HepG2 (cell line): ENCODE data around the gene ELOVL6. TPM values are rescaled to one million over a fixed set of nuclear protein-coding genes. Genes with fewer than 3 reads are reported as not detected.

Source experiments
- CENPX ChIP-seq: sonication (generic); formaldehyde crosslinking; IDR thresholded peaks from 2 replicates; pipeline ENCODE4 v1.9.0; 2021; ENCODE audit warnings: mild to moderate bottlenecking, missing genetic modification reagents, moderate library complexity
- HOXA3 ChIP-seq: sonication (generic); formaldehyde crosslinking; IDR thresholded peaks from 2 replicates; pipeline ENCODE4 v1.5.0; 2020; ENCODE audit warnings: missing genetic modification reagents
- KAT7 ChIP-seq: IDR thresholded peaks from 2 replicates; pipeline ENCODE4 v1.6.1; 2018; ENCODE audit warnings: borderline replicate concordance, missing compliant biosample characterization
- KDM1A ChIP-seq: IDR thresholded peaks from 2 replicates; pipeline ENCODE4 v1.6.1; 2016; ENCODE audit warnings: missing compliant biosample characterization
- KMT2A ChIP-seq: sonication (generic); formaldehyde crosslinking; IDR thresholded peaks from 2 replicates; pipeline ENCODE4 v1.4.0; 2020; ENCODE audit warnings: missing genetic modification reagents
- NR3C1 ChIP-seq: sonication (generic); formaldehyde crosslinking; IDR thresholded peaks from 2 replicates; pipeline ENCODE4 v1.4.0; 2020; ENCODE audit warnings: missing genetic modification reagents
- PITX1 ChIP-seq: sonication (generic); formaldehyde crosslinking; IDR thresholded peaks from 2 replicates; pipeline ENCODE4 v1.5.1; 2020; ENCODE audit warnings: mild to moderate bottlenecking, missing genetic modification reagents
- RAD21 ChIP-seq: fragments of 450-650 bp; formaldehyde crosslinking; IDR thresholded peaks from 2 replicates; pipeline ENCODE4 v1.5.0; 2020; ENCODE audit warnings: mild to moderate bottlenecking
- SMARCC2 ChIP-seq: fragments of 450-650 bp; IDR thresholded peaks from 2 replicates; pipeline ENCODE4 v1.6.1; 2017; ENCODE audit warnings: antibody characterized with exemption, mild to moderate bottlenecking
- SP140L ChIP-seq: sonication (generic); formaldehyde crosslinking; IDR thresholded peaks from 2 replicates; pipeline ENCODE4 v1.4.0; 2020; ENCODE audit warnings: missing genetic modification reagents, borderline replicate concordance
- SRSF9 ChIP-seq: fragments of 200-400 bp; formaldehyde crosslinking; IDR thresholded peaks from 2 replicates; pipeline ENCODE4 v1.6.1; 2018; ENCODE audit warnings: borderline replicate concordance, mild to moderate bottlenecking, low read depth, low read length; ENCODE audit not compliant: insufficient read depth, poor library complexity, severe bottlenecking
- YY1 ChIP-seq: IDR thresholded peaks from 2 replicates; pipeline ENCODE4 v1.6.1; 2011; ENCODE audit warnings: low read length, low read depth, moderate library complexity, mild to moderate bottlenecking; ENCODE audit not compliant: insufficient read depth, insufficient replicate concordance
- ZNF329 ChIP-seq: sonication (generic); formaldehyde crosslinking; IDR thresholded peaks from 2 replicates; pipeline ENCODE4 v1.9.0; 2021; ENCODE audit warnings: low read depth, mild to moderate bottlenecking, missing genetic modification reagents
- ZNF577 ChIP-seq: sonication (generic); formaldehyde crosslinking; IDR thresholded peaks from 2 replicates; pipeline ENCODE4 v1.4.0; 2020; ENCODE audit warnings: mild to moderate bottlenecking, low read depth, missing genetic modification reagents, borderline replicate concordance
- ZNF644 ChIP-seq: IDR thresholded peaks from 2 replicates; pipeline ENCODE4 v1.6.1; 2016; ENCODE audit warnings: low read depth
- ZNF816 ChIP-seq: sonication (generic); formaldehyde crosslinking; IDR thresholded peaks from 2 replicates; pipeline ENCODE4 v1.8.0; 2022; ENCODE audit warnings: missing genetic modification reagents, mild to moderate bottlenecking, borderline replicate concordance
- polyA plus RNA-seq, 8 experiments: library from polyadenylated mRNA; depleted of rRNA in 3 of 8; stranded (reverse) in 7 of 8; unstranded in 1 of 8; fragments of >200 nt; fragmentation: Illumina TruSeq in 4 of 8; extraction: Trizol in 4 of 8; gene quantifications; 2 replicates each; pipeline versions ENCODE4 v1.2.1 to v1.2.3, GENCODE V29; 2011 to 2016; ENCODE audit warnings: low read depth in 4 of 8, missing spikeins in 1 of 8, mixed read lengths in 1 of 8; ENCODE audit not compliant: insufficient read depth in 1 of 8
- total RNA-seq, 5 experiments: library from RNA; depleted of rRNA; stranded (reverse); fragments of >200 nt; fragmentation: Illumina TruSeq; extraction: Trizol; gene quantifications; 2 replicates each; pipeline ENCODE4 v1.2.3, GENCODE V29; 2016; ENCODE audit warnings: low read depth in 1 of 5
- TF ChIP-seq, protein P1 (sequence below): IDR thresholded peaks from 2 replicates; pipeline ENCODE4 v1.6.1; 2016; ENCODE audit warnings: missing compliant biosample characterization, missing genetic modification reagents, borderline replicate concordance
- TF ChIP-seq, protein P2 (sequence below): sonication (generic); formaldehyde crosslinking; IDR thresholded peaks from 2 replicates; pipeline ENCODE4 v1.4.0; 2020; ENCODE audit warnings: mild to moderate bottlenecking, missing genetic modification reagents
- TF ChIP-seq, protein P3 (sequence below): sonication (generic); formaldehyde crosslinking; conservative IDR thresholded peaks from 2 replicates; pipeline ENCODE4 v1.8.1; 2023; ENCODE audit warnings: missing genetic modification reagents
- TF ChIP-seq, protein P4 (sequence below): sonication (generic); formaldehyde crosslinking; IDR thresholded peaks from 2 replicates; pipeline ENCODE4 v1.5.1; 2020; ENCODE audit warnings: mild to moderate bottlenecking, missing genetic modification reagents, moderate library complexity

ELOVL6 gene
- total and polyA plus RNA-seq, 2 of the 13 experiments (the other 11 are each of a cell fraction or from before 2014, with no cell fraction given), result 14.1 to 23.2 TPM

DNA sequence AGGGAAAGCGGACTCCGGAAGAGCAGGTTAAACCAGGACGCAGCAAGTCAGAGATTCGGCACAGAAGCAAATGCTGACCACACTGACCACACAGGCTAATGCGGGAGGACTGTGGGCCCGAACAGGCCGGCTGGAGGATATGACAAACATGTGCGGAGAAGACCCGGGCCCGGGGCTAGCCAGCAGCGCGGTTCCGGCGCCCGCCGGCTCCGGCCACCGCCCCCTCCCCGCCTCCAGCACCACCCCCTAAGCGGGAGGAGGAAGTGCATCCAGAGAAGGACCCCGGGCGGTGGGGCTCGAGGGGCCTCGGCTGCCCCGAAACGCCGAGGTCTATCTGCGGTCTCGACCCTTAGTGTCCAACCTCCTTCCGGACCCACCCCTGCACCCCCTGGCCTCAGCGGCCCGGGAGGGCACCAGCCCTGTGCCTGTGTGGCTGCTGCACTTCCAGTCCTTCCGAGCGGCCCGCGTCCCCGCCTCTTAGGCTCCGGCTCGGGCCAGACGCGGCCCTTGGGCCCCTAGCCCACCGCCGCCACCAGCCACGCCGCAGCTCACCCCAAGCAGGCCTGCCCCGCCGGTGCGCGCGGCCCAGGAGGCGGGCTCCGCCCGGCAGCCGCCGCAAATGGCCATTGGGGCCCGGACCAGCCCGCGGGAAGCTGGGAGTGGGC, 2.1 kb downstream of the ELOVL6 start (continued):
- TF ChIP-seq, protein P1, sequence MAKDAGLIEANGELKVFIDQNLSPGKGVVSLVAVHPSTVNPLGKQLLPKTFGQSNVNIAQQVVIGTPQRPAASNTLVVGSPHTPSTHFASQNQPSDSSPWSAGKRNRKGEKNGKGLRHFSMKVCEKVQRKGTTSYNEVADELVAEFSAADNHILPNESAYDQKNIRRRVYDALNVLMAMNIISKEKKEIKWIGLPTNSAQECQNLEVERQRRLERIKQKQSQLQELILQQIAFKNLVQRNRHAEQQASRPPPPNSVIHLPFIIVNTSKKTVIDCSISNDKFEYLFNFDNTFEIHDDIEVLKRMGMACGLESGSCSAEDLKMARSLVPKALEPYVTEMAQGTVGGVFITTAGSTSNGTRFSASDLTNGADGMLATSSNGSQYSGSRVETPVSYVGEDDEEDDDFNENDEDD (CRISPR knock-in tag), result no peak; the same call in 1 of the 2 replicates
- TF ChIP-seq ZNF644 (no peak), ZNF329 (CRISPR knock-in tag) (0 out of 2 replicates have a peak, but pooled peaks have one; percentile 11), RAD21 (CRISPR knock-in tag) (no peak), NR3C1 (CRISPR knock-in tag) (no peak), SRSF9 (no peak), KAT7 (no peak), HOXA3 (CRISPR knock-in tag) (0 out of 2 replicates have a peak, but pooled peaks have one; percentile 4), CENPX (CRISPR knock-in tag) (no peak), ZNF816 (no peak), KMT2A (no peak), PITX1 (no peak), YY1 (peak; percentile 59), KDM1A (no peak), SP140L (CRISPR knock-in tag) (no peak), SMARCC2 (no peak), ZNF577 (CRISPR knock-in tag) (no peak)
- TF ChIP-seq, protein P2, sequence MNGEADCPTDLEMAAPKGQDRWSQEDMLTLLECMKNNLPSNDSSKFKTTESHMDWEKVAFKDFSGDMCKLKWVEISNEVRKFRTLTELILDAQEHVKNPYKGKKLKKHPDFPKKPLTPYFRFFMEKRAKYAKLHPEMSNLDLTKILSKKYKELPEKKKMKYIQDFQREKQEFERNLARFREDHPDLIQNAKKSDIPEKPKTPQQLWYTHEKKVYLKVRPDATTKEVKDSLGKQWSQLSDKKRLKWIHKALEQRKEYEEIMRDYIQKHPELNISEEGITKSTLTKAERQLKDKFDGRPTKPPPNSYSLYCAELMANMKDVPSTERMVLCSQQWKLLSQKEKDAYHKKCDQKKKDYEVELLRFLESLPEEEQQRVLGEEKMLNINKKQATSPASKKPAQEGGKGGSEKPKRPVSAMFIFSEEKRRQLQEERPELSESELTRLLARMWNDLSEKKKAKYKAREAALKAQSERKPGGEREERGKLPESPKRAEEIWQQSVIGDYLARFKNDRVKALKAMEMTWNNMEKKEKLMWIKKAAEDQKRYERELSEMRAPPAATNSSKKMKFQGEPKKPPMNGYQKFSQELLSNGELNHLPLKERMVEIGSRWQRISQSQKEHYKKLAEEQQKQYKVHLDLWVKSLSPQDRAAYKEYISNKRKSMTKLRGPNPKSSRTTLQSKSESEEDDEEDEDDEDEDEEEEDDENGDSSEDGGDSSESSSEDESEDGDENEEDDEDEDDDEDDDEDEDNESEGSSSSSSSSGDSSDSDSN, result peak; percentile 88; the same call in 1 of the 2 replicates
- TF ChIP-seq, protein P3, sequence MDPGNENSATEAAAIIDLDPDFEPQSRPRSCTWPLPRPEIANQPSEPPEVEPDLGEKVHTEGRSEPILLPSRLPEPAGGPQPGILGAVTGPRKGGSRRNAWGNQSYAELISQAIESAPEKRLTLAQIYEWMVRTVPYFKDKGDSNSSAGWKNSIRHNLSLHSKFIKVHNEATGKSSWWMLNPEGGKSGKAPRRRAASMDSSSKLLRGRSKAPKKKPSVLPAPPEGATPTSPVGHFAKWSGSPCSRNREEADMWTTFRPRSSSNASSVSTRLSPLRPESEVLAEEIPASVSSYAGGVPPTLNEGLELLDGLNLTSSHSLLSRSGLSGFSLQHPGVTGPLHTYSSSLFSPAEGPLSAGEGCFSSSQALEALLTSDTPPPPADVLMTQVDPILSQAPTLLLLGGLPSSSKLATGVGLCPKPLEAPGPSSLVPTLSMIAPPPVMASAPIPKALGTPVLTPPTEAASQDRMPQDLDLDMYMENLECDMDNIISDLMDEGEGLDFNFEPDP (CRISPR knock-in tag), result no peak
- TF ChIP-seq, protein P4, sequence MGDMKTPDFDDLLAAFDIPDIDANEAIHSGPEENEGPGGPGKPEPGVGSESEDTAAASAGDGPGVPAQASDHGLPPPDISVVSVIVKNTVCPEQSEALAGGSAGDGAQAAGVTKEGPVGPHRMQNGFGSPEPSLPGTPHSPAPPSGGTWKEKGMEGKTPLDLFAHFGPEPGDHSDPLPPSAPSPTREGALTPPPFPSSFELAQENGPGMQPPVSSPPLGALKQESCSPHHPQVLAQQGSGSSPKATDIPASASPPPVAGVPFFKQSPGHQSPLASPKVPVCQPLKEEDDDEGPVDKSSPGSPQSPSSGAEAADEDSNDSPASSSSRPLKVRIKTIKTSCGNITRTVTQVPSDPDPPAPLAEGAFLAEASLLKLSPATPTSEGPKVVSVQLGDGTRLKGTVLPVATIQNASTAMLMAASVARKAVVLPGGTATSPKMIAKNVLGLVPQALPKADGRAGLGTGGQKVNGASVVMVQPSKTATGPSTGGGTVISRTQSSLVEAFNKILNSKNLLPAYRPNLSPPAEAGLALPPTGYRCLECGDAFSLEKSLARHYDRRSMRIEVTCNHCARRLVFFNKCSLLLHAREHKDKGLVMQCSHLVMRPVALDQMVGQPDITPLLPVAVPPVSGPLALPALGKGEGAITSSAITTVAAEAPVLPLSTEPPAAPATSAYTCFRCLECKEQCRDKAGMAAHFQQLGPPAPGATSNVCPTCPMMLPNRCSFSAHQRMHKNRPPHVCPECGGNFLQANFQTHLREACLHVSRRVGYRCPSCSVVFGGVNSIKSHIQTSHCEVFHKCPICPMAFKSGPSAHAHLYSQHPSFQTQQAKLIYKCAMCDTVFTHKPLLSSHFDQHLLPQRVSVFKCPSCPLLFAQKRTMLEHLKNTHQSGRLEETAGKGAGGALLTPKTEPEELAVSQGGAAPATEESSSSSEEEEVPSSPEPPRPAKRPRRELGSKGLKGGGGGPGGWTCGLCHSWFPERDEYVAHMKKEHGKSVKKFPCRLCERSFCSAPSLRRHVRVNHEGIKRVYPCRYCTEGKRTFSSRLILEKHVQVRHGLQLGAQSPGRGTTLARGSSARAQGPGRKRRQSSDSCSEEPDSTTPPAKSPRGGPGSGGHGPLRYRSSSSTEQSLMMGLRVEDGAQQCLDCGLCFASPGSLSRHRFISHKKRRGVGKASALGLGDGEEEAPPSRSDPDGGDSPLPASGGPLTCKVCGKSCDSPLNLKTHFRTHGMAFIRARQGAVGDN (CRISPR knock-in tag), result peak; percentile 86
